GM19395 (cell line): ENCODE measurements around the gene ATP6V0A1.
"Not testable (repeated sequence)": the region's sequence is repeated elsewhere in the genome, so short reads cannot be mapped to it uniquely, and the experiment has no call there.

Source experiments
- ATAC-seq: cut with Tn5 transposase; IDR thresholded peaks from one replicate; pipeline ENCODE4 v1.9.1; 2021; ENCODE audit warnings: mild to moderate bottlenecking, moderate library complexity; ENCODE audit not compliant: unreplicated experiment

Gene ATP6V0A1

DNA sequence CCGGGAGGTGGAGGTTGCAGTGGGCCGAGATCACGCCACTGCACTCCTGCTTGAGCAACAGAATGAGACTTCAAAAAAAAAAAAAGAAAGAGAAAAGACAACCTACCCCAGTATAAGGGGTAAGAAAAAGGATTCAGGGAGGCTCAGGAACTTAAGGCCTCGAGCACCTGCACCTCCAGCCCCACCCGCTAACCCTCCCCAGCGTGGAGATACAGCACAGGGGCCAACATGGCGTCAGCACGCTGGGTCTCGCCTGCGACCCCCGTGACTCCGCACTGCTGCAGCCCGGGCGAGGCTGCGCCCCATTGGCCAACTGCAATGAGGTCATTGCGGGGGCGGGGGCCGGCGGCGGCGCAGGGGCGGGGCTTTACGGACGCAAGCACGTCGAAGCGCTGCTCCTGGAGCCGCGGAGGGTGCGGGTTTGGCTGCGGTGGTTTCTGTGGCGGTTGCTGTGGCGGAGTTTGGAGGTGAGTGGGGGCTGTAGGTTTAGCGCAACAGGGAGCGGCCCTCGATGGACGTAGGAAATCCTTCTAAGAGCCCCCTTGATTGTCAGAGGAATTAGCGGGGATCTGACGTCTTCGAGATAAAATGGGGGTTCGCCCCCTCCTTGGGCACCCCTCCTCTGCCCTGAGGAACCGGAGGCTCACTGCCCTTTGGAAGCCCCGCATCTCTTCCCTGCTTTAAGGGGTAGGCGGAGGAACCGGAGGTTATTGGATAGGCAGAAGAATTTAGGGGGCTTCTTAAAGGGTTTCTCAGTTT, at the start of gene ATP6V0A1:
Gene ATP6V0A1 (plus strand): TSS at position 382 of the 759 bp plus-strand sequence. CDS start 2,017 bp downstream, outside the sequence.
- ATAC-seq = peak; percentile 60

DNA sequence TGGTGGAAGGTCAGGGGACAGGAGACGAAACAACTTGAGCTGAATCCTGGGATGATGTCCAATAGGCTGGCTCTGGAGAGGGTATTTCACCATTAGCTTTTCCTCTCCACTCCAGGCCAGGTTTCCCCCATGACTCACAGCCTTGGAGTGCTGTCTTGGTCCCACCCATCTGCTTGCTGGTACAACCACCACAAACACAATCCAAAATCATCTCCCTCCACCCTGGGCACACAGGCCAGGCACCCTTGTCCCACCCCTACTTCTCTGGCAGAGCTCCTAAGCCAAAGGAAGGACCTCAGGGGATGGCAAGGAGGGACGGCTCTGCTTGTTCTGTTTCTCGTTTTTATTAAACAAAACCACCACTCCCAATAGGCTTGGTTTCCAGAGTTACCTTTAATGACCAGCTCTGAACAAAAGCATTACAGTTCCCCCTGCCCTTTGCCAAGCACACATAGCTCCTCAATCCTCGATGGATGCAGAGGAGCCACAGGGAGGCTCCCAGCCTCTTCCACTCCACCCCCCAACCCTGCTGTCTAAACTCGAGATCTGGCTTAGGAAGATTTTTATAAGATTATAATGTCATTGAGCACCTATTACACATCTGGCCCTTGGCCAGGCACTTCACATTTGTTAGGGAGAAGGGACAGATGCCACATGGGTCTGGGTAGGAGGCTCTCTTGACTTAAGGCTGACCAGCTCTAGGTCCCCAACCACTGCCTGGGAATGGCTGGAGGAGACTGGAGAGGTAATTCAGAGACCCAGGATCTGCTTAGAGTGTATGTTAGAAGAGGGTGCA, 49.0 kb upstream of the ATP6V0A1 start:
- no peak for ATAC-seq

DNA sequence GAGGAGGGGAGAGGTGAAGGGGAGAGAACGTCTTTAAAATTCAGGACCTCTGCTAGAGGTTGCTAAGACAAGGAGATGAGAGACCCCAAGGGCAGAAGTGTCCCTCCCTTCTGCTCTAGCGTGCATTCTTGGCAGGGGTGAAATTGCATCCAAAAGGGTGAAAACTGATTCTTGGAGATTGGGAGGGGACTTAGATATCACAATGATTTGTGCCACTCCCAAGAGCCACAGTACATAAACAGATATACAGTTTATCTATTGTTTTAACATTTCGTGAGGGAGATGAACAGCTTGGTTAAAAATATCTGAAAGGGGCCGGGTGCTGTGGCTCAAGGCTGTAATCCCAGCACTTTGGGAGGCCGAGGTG, 48.4 kb upstream of the ATP6V0A1 start:
- ATAC-seq = no peak

DNA sequence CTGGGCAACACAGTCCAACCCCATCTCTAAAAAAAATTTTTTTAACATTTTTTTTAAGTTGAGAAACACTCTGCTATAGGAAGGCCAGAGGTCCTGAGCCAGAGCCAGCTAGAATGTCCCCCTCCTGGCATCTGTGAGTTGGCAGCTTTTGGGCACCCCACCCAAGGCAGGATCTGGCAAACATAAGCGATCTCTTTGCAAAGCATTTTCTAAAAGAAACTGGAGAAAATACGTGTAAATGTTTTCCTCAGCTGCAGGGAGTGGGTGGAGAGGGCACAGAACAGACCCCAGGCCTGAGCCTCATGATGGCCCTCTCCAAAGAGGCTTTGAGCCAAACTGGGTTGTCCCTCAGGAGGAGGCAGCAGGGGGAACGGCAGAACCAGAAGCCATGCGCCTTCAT, 47.3 kb upstream of the ATP6V0A1 start:
- ATAC-seq = no peak

DNA sequence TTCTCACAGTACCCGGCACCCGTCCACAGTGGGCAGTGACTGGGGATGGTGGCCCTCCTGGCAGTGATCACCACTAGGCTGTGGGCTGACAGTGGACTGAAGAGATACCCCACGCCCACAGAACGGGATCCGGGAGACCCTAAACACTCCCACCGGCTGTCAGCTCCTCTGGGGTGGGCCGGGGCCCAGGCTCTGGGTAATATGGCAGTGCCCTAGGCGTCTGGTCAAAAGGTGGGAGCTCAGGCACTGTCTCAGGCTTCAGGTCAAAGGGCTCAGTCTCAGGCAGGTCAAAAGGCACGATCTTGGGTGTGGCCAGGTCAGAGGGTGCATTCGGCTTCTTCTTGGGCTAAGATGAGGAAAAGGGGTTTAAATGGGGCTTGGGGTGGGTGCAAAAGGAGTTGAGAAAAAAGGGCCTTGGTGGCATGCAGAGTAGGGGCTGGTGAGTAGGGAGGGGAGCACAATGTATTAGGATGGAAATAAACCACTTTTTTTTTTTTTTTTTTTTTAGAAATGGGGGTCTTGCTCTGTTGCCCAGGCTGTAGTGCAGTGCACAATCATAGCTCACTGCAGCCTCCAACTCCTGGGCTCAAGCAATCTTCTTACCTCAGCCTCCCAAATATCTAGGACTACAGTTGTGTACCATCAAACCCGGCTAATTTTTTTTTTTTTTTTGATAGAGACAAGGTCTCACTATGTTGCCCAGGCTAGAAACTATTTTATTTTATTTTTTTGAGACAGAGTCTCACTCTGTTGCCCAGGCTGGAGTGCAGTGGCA, 46.6 kb upstream of the ATP6V0A1 start:
- ATAC-seq = no peak

DNA sequence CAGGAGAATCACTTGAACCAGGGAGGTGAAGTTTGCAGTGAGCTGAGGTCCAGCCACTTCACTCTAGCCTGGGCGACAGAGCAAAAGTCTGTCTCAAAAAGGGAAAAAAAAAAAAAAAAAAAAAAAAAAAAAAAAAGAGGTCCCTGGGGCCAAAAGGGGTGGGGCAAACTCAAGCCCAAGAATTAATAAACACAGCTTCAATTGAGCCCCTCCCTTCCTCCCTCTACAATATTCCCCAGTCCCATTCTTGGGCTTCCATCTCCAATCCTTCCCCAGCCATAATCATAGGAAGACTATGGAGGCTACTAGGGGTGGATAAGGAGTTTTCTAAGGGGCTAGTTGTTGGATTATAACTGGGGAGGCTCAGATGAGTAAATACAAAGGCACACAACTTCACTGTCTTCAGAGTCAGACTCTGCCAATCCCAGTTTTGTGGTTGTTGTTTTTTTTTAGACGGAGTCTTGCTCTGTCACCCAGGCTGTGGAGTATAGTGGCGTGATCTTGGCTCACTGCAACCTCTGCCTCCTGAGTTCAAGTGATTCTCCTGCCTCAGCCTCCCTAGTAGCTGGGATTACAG, 45.1 kb upstream of the ATP6V0A1 start:
- no peak for ATAC-seq

DNA sequence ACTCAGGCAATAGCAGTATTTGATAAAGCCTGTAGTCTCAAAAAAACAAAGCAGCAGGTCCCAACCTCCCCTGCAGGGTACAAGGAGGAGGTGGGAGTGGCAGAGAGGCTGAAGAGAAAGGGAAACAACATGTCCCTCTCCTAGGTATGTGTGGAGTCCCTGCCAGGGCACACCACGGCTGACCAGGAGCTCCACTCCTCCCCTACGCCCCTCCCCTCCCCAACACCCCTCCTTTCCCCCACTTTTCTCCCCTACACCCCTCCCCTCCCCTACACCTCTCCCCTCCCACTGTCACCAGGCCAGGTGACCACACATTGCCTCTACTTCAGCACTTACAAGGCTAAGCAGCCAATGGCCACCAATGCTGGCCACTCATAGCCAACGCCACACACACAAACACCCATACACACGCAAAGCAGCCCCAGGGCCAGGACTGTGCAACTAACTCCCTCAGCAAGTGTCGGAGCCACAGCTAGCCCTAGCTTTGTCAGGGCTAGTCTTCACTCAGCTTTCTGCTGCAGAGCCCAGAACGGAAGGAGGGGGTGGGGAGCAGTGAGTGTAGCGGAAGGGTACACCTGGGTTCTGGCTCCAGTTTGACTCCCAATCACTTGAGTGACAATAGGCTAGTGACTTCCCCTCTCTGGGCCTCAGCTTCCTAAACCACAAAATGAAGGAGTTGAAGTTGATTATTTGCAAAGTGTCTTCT, 43.8 kb upstream of the ATP6V0A1 start:
- no peak for ATAC-seq

DNA sequence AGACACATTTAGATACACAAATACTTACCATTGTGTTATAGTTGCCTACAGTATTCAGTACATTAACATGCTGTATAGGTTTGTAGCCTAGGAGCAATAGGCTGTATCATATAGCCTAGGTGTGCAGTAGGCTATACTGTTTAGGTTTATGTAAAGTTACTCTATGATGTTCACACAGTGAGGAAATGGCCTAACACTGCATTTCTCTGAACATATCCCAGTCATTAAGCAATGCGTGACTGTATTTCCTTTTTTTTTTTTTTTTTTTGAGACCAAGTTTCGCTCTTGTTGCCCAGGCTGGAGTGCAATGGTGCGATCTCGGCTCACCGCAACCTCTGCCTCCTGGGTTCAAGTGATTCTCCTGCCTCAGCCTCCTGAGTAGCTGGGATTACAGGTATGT, 40.7 kb upstream of the ATP6V0A1 start:
- not testable (repeated sequence) for ATAC-seq

DNA sequence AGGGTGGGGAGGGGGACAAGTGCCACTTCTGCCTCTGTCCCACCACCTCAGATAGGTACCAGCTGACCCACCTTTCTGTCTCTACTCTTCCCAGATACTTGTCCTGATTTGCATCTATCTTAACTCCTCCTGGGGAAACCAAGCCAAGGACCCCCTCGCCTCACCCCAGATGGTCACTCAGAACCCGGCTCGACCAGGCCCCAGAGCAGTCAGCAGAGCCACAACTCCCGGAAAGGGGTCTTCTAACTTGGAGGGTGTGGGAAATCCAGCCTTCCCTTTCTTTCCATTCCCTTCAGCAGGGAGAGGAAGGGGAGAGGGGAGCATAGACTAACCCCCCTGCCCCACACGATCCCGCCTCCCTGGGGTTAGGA, 37.6 kb upstream of the ATP6V0A1 start:
- ATAC-seq = no peak

DNA sequence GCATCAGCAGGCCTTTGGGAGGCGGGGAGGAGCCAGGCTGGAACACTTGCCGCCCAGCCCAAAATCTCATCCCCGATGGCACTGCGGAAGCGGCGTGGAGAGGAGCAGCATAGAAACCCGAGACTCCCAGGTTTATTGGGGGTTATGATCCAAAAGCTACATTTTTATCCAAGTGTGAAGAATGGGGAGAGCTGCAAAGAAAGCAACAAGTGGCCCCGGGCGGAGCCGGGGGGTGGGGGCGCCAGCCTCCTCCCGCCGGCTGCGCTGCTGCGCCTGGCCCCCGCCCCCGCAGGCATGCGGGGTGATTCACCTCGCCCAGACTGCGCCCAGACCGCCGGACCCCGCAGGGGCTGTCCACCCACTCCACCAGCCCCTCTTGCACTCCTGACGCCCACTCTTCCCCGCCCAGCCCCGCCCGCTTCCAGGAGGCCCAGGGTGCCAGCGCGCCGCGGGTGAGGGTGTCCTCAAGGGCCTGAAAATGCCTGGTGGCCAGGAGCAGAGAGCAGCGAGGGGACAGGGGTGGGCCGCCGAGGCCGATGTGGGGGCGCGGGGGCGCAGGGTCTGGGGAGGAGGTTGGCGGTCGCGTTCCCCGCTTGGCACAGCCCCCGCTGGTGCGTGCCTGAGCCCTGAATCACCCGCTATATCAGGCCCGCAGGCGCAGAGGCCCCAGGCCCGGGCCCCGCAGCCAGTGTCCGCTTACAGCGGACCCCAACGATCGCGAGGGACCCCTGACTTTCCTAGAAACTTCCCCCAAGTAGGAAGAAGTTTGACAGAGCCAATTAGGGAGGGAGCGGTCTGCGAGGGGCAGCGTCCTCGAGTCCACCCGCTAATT, 37.0 kb upstream of the ATP6V0A1 start:
- ATAC-seq = no peak

DNA sequence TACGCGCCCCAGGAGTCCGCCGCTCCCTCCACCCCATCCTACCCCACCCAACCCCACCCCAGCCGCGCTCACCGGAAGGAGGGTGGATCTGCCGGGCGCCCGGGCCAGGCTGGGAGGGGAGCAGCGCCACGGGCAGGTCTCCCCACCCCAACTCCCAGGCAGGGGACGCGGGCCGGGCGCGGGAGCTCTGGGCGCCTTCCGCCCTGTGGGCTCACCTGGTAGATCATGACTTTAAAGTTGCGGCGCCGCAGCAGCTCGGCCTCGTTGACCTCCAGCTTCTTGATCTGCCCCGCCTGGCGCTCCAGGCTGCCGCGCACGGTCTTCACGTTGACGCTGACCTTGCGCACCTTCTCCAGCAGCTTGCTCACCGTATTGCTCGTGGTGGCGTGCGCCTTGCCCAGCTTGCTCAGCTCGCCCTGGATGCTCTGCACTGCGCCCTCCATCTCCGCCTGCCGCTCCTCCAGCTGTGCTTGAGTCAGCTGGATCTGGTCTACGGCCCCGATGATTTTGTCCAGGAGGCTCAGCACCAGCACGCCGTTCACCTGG, 36.2 kb upstream of the ATP6V0A1 start:
- no peak for ATAC-seq

DNA sequence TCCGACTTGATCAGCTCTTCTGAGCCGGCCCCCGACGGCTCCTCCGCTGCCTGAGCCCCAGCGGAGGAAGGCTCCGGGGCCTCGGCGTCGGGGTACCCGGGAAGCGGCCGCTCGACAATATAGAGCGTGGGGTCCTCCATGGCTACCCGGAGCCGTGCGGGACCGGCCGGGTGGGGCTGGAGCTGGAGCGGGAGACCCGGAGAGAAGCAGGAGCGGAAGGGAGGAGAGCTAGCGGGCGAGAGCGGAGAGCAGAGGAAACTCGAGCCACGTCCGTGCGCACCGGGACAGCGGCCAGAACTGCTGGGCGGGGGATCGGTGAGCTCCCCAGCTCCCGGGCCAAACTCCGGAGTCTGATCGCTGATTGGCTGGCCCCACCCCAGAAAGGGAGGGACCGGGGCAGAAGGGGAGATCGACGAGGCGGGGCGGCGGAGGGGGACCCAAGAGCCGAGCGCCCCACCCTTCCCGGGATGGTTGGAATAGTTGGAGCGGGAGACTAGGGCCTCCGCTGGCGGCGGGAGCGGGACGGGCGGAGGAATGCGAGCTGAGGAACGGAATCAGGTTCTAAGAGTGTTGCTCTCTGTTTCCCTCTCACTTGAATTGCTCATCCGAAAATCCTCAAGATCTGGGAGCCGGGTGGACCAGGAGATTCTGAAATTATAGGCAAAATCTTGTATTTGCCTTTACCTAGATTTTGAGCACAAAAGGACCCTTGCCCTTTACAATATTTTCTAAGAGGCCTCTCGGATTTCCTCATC, 35.5 kb upstream of the ATP6V0A1 start, which contains the start of gene CAVIN1:
Gene CAVIN1 (minus strand): TSS at position 299 of the 755 bp plus-strand sequence. CDS start 159 bp downstream, at position 140.
- ATAC-seq = no peak

DNA sequence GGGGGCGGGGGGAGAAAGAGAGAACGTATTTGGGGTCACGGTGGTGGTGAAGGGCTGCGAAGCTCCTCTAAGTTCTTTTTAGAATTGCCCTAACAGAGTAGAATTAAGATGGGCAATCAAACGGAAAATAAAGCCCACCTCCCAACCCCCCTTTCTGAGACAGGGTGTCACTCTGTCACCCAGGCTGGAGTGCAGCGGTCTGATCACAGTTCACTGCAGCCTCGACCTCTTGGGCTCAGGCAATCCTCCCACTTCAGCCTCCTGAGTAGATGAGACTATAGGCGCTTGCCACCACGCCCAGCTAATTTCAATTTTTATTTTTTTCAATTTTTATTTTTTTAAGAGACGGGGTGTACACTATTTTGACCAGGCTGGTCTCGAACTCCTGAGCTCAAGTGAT, 34.9 kb upstream of the ATP6V0A1 start:
- ATAC-seq = no peak

DNA sequence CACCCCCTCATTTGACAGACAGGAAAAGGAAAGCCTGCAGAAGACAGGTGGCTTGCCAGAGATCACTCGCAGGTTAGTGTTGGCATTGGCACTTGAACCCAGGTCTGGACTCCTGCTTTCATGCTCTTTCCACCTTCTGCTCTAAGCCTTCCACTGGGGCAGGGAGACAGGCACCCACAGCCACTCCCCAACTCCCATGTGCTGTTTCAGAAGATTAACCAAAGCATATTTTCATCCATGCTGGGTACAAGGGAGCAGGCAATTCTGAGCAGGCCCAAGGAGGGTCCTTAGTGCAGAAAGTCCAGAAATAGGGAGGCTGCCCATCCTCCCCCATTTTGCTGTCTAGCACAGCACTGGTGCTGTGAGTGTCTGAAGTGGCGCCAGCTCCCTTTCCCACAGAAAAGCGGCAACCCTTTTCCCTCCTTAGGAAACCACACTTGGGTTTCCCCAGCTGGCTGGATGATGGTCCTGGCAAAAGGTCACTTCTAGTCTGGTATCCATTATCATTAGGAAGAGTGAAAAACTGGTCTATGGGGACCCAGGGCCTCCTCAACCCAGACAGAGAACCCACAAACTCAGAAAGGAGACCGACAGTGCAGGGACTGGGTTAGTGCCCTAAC, 33.6 kb upstream of the ATP6V0A1 start:
- no peak for ATAC-seq

DNA sequence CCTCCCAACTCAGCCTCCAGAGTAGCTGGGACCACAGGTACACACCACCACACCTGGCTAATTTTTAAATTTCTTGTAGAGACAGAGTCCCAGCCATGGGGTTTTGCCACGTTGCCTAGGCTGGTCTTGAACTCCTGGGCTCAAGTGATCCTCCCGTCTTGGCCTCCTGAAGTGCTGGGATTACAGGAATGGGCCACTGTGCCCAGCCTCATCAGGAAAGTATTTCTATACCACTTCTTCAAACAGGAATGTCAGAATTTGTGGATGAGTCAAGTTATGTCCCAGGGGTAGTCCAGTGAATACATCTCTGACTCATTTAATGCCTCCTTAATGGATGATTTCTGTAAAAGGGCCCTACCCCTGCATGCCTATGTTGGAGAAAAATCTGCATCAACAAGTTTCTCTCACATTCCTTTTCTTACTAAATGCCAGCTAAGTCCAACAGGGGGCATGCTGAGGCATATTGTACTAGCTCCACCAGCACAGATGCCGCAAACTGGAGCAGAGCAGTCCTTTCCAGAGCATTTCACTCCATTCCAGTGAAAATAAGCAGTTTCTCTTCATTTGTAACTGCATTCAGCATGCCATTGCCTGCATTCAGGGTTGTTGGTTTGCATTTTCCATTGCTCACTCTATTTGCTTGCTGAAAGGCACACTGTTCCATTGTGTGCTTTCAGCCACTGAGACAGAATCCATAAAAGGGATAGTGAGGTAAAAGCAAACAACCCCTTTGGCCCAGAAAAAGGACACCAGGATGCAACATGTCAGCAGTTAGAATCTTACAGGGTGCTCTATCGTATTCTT, 30.3 kb upstream of the ATP6V0A1 start:
- ATAC-seq = no peak

DNA sequence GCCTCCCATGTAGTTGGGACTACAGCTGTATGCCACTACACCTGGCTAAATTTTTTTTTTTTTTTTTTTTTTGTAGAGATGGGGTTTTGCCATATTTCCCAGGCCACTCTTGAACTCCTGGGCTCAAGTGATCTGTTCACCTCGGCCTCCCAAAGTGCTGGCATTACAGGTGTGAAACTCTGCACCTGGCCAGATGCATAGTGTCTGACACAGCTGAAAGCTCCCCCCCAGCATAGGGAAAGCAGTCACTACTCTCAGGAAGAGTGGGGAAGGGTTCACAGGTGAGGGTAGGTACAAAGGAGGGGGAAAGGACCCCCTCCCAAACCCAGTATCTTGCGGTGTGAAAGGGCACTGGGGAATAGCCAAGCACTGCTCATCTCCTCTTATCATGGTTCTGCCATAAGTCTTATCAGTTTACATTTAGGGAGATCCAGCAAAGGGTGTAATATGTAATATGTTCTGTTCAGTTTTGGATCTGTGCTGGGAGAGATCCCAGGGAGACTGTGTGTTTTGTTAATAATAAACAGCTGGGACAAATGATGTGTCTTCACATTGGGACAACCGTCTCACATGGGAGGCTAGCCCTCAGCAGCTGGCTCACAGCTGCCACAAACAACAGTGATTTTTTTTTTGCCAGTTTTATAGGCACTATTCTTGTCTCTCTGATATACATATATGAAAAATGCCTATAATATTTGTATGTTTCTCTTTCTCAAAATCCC, 28.8 kb upstream of the ATP6V0A1 start:
- ATAC-seq = no peak

DNA sequence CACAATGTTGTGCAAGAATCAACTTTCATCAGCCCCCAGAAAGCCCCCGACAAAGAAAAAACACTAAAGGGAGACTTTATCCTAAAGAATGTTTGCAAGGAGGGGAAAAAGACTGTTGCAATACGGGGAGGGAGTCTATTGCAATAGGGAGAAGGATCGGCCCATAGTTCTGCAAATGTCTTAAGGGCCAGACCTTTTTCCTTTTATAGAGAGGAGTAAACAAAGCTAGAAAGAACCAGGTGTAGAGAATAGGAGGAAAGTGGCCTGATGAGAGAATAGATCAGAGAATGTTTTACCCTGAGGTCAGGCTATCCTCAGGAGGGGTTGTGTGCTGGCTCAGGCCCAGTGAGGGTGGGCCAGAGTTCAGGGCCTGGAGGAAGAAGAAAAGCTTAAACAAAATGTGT, 26.9 kb upstream of the ATP6V0A1 start:
- ATAC-seq = no peak
